ENCODE results near the gene SEMA3D.

DNA sequence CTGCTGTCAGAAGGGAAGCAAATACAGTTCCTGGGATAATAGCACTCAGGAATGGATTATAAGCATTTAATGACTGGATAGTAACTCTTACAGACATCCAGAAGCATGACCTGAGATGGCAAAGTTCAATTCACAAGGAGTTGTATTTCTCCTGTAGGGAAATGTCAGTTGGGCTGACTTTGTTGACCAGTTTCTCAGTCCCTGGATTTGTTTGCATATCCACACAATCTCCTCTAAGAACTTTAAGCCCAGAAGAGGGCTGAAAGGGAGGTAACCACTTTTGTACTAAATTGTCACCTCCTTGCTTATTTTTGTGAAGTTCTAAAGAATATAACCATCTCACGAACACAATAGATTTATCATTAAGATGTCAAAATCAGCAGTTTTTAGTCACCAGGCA, 140.3 kb downstream of the SEMA3D start:
- TF ChIP-seq, protein P1, sequence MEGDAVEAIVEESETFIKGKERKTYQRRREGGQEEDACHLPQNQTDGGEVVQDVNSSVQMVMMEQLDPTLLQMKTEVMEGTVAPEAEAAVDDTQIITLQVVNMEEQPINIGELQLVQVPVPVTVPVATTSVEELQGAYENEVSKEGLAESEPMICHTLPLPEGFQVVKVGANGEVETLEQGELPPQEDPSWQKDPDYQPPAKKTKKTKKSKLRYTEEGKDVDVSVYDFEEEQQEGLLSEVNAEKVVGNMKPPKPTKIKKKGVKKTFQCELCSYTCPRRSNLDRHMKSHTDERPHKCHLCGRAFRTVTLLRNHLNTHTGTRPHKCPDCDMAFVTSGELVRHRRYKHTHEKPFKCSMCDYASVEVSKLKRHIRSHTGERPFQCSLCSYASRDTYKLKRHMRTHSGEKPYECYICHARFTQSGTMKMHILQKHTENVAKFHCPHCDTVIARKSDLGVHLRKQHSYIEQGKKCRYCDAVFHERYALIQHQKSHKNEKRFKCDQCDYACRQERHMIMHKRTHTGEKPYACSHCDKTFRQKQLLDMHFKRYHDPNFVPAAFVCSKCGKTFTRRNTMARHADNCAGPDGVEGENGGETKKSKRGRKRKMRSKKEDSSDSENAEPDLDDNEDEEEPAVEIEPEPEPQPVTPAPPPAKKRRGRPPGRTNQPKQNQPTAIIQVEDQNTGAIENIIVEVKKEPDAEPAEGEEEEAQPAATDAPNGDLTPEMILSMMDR (IDR thresholded peaks at IDR 0.05): no peak
- TF ChIP-seq POLR2A (IDR thresholded peaks at IDR 0.05): no peak

All from tibial nerve (tissue), 3 donors.